Measurements from ENCODE around the gene KRTAP5-11.
"Not testable (repeated sequence)": the region's sequence is repeated elsewhere in the genome, so short reads cannot be mapped to it uniquely, and the experiment has no call there.

Gene KRTAP5-11

DNA sequence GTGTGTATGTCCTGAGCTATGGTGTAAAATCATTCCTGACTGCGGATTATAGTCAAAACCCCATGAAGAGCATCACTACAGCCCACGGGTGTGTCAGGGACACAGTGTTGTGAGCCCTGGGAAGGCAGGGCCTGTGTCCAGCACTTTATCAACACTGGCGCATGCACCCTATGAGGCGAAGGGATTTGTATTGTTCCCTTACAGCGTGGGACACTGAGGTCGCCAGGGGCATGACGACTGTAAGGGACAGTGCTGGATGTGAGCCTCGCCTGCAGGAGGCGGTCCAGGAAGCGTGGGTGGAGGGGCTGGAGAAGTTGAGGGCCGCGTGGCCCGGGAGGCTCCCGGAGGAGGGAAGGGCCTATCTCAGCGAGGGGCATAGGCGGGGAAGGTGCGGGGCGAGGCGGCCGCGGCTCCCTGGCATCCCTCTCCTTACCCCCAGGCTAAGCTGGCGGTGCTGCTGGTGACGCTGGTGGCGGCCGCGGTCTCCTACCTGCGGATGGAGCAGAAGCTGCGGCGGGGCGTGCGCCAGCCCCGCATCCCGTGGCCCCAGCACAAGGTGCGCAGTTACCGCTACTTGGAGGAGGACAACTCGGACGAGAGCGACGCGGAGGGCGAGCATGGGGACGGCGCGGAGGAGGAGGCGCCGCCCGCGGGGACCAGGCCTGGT lies 24.3 kb upstream of the KRTAP5-11 start:
- not testable (repeated sequence) for H3K9me3 ChIP-seq; H3K36me3 ChIP-seq; H3K4me3 ChIP-seq (ENCODE audit: low read depth in 1 of 2, low read length in 1 of 2); H3K27ac ChIP-seq; H3K4me1 ChIP-seq (ENCODE audit: control insufficient read depth in 1 of 2, insufficient read depth in 1 of 2, low read depth in 1 of 2, low read length in 1 of 2)
- H3K27me3 ChIP-seq = peaks cover 66% of the 10 kb centered on the region

DNA sequence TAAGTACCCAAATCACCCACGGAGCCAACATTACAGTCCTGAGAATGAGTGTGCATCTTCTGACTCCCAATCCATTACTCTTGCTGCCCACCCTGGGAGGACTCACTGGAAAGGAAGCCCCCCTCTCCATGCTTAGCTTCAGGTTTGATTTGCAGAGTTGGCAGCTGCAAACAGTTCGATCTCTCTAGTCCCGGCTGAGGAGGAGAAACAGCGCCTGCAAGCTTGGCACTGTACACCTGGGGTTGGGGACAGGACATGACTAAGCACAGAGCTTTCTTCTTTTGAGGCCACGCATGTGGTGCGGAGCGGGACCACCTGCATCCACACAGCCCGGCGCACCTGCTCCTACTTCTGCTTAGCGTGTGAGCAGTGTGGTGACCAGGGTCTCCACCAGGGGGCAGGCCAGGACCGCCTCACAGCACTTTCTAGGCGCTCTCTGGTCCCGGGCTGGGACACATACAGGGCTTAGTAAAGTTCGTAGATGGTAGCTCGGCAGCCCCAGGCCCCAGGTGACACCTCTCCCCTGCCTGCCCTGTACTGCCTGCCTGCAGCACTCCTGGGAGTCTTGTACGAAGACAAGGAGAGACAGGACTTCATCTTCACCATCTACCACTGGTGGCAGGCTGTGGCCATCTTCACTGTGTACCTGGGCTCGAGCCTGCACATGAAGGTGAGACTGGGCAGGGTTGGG lies 22.3 kb upstream of the KRTAP5-11 start:
- H3K27me3 ChIP-seq = peaks cover 59% of the 10 kb centered on the region
- not testable (repeated sequence) for H3K27ac ChIP-seq; H3K4me3 ChIP-seq (ENCODE audit: low read depth in 1 of 2, low read length in 1 of 2); H3K9me3 ChIP-seq; H3K36me3 ChIP-seq; H3K4me1 ChIP-seq (ENCODE audit: control insufficient read depth in 1 of 2, insufficient read depth in 1 of 2, low read depth in 1 of 2, low read length in 1 of 2)

DNA sequence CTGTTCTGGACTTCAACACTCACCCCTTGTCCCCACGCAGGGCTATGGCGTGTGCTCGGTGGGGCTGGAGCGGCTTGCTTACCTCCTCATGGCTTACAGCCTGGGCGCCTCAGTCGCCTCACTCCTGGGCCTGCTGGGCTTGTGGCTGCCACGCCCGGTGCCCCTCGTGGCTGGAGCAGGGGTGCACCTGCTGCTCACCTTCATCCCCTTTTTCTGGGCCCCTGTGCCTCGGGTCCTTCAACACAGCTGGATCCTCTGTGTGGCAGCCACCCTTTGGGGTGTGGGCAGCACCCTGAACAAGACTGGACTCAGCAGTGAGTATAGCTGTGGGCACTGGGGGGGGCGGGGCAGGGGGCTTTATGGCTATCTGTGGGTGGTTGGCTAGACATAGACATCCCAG lies 20.5 kb upstream of the KRTAP5-11 start:
- peaks cover 42% of the 10 kb centered on the region for H3K27me3 ChIP-seq
- H3K36me3 ChIP-seq; H3K27ac ChIP-seq; H3K9me3 ChIP-seq; H3K4me1 ChIP-seq (ENCODE audit: control insufficient read depth in 1 of 2, insufficient read depth in 1 of 2, low read depth in 1 of 2, low read length in 1 of 2); H3K4me3 ChIP-seq (ENCODE audit: low read depth in 1 of 2, low read length in 1 of 2): not testable (repeated sequence)

DNA sequence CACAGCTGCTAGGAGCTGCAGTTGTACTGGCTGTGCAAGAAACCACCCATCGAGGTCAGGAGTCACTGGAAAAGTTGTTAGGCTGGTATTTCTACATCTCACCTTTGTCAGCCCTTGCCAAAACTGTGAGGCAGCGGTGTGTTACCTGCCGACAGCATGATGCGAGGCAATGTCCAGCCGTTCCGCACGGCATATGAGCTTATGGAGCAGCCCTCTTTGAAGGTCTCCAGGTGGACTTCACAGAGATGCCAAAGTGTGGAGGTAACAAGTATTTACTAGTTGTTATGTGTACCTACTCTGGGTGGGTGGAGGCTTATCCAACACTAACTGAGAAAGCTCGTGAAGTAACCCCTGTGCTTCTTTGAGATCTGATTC lies 6.9 kb upstream of the KRTAP5-11 start:
- not testable (repeated sequence) for H3K4me1 ChIP-seq (ENCODE audit: control insufficient read depth in 1 of 2, insufficient read depth in 1 of 2, low read depth in 1 of 2, low read length in 1 of 2); H3K4me3 ChIP-seq (ENCODE audit: low read depth in 1 of 2, low read length in 1 of 2); H3K36me3 ChIP-seq; H3K27ac ChIP-seq; H3K9me3 ChIP-seq; H3K27me3 ChIP-seq

DNA sequence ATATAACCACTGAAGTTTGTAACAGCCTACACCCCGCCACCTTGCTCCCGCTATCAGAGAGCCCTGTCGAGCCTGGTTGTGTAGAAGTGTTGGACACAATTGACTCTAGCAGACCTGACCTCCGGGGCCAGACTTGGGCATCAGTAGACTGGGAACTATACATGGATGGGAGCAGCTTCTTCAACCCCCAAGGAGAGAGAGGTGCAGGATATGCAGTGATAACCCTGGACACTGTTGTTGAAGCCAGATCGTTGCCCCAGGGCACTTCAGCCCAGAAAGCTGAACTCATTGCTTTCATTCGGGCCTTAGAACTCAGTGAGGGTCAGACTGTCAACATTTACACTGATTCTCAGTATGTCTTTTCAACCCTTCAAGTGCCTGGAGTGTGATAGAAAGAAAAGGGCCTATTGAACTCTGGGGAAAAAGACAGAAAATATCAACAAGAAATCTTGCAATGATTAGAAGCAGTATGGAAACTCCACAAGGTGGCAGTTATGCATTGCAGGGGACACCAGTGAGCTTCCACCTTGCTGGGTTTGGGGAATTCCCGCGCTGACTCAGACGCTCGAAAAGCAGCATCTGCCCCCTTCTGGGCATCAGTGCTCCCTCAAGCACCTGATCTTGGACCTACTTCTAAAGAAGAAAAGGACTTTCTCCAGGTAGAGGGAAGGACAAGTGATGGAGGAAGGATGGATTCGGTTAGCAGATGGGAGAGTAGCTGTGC lies 6.3 kb upstream of the KRTAP5-11 start:
- not testable (repeated sequence) for H3K4me3 ChIP-seq (ENCODE audit: low read depth in 1 of 2, low read length in 1 of 2); H3K4me1 ChIP-seq (ENCODE audit: control insufficient read depth in 1 of 2, insufficient read depth in 1 of 2, low read depth in 1 of 2, low read length in 1 of 2); H3K27ac ChIP-seq; H3K9me3 ChIP-seq; H3K27me3 ChIP-seq; H3K36me3 ChIP-seq

DNA sequence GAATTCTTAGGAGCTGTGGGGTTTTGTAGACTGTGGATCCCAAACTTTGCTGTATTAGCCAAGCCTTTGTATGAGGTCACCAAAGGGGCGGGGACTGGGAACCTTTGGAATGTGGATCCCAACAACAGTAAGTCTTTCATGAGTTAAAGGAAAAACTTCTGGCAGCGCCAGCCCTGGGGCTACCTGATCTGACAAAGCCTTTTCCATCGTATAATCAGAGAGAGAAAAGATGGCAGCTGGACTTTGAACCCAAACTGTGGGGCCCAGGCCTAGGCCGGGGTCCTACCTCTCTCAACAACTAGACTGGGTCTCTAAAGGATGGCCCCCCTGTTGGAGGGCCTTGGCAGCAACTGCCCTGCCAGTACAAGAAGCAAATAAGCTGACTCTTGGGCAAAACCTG lies 5.6 kb upstream of the KRTAP5-11 start:
- H3K4me1 ChIP-seq (ENCODE audit: control insufficient read depth in 1 of 2, insufficient read depth in 1 of 2, low read depth in 1 of 2, low read length in 1 of 2); H3K27ac ChIP-seq; H3K36me3 ChIP-seq; H3K9me3 ChIP-seq; H3K4me3 ChIP-seq (ENCODE audit: low read depth in 1 of 2, low read length in 1 of 2); H3K27me3 ChIP-seq: not testable (repeated sequence)

DNA sequence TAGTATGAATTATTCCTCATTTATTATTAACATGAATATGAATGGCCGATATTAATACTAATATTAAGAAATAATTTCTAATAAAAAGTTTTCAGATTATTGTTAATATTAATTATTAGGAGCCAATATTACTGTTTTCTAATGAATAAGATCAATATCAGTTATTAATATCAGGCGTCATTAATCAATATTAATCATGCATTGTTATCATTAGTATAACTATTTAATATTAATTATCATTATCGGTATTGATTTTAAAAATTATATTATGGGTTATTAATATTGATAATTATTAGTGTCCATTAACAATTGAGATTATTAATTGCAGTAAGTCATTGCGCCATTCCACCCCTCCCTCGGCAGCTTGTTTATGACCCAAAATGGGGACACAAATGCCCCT lies 3.0 kb upstream of the KRTAP5-11 start:
- H3K27me3 ChIP-seq = peaks cover 11% of the 10 kb centered on the region
- not testable (repeated sequence) for H3K9me3 ChIP-seq; H3K4me1 ChIP-seq (ENCODE audit: control insufficient read depth in 1 of 2, insufficient read depth in 1 of 2, low read depth in 1 of 2, low read length in 1 of 2); H3K27ac ChIP-seq; H3K36me3 ChIP-seq; H3K4me3 ChIP-seq (ENCODE audit: low read depth in 1 of 2, low read length in 1 of 2)

DNA sequence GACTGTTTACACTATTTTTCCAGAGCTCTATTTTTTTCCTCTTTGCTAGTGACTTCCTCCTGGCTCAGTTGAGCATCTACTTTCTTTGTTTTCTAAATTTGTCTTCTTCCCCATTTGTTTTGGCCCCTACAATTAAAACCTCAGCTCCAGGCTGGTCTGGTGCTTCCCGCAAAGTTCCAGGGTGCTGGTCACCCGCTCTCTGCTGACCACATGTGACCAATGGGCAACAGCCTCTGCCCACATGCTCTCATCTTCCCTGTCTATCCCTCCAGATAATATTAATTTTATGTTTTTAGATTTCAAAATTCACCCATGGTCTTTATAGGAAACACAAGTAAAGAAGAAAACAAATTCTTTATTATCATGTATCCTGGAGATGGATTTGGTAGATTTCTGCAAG lies 294 bp upstream of the KRTAP5-11 start:
- H3K27me3 ChIP-seq = peaks cover 17% of the 10 kb centered on the region
- not testable (repeated sequence) for H3K36me3 ChIP-seq; H3K4me1 ChIP-seq (ENCODE audit: control insufficient read depth in 1 of 2, insufficient read depth in 1 of 2, low read depth in 1 of 2, low read length in 1 of 2); H3K27ac ChIP-seq; H3K9me3 ChIP-seq; H3K4me3 ChIP-seq (ENCODE audit: low read depth in 1 of 2, low read length in 1 of 2)

DNA sequence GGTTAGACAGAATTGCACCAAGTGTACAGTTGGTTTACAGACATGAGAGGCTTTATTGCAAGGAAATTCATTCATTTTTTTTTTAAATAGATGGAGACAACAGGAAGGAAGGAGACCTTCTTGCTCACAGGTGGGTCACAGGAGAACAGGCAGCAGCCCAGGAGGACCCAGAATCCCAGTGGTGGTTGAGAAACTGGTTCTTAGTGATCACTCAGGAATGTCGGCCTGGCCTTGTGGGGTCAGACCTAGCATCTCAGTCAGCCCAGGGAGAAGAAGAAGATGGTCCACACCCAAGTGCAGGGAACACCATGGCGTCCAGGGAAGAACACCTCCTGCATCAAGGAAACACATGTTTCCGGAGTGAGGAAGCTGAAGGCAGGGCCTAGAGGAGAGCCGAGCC lies 849 bp downstream of the KRTAP5-11 start:
- no peaks in the 10 kb centered on the region for H3K4me1 ChIP-seq (ENCODE audit: control insufficient read depth in 1 of 2, insufficient read depth in 1 of 2, low read depth in 1 of 2, low read length in 1 of 2)
- H3K4me3 ChIP-seq (ENCODE audit: low read depth in 1 of 2, low read length in 1 of 2) = no peak overlapping the region
- H3K36me3 ChIP-seq = no peaks in the 10 kb centered on the region
- TF ChIP-seq, protein P1, sequence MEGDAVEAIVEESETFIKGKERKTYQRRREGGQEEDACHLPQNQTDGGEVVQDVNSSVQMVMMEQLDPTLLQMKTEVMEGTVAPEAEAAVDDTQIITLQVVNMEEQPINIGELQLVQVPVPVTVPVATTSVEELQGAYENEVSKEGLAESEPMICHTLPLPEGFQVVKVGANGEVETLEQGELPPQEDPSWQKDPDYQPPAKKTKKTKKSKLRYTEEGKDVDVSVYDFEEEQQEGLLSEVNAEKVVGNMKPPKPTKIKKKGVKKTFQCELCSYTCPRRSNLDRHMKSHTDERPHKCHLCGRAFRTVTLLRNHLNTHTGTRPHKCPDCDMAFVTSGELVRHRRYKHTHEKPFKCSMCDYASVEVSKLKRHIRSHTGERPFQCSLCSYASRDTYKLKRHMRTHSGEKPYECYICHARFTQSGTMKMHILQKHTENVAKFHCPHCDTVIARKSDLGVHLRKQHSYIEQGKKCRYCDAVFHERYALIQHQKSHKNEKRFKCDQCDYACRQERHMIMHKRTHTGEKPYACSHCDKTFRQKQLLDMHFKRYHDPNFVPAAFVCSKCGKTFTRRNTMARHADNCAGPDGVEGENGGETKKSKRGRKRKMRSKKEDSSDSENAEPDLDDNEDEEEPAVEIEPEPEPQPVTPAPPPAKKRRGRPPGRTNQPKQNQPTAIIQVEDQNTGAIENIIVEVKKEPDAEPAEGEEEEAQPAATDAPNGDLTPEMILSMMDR (IDR thresholded peaks at IDR 0.05) = no peak
- H3K27ac ChIP-seq = no peak overlapping the region
- H3K9me3 ChIP-seq = no peaks in the 10 kb centered on the region
- H3K27me3 ChIP-seq = peaks cover 17% of the 10 kb centered on the region

Data from neutrophil (primary cell).